Measurements from ENCODE around the gene EFNA2.
"Not testable (repeated sequence)": the region's sequence is repeated elsewhere in the genome, so short reads cannot be mapped to it uniquely, and the experiment has no call there.

The EFNA2 gene

GRCh38 chr19:1322198-1322981 is 36.7 kb downstream of the EFNA2 start:
- DNase-seq: no peak

- no peak for DNase-seq
Measured at GRCh38 chr19:1324249-1324805, 38.7 kb downstream of the EFNA2 start.

GRCh38 chr19:1324806-1325567 is 39.3 kb downstream of the EFNA2 start:
- DNase-seq: peak; percentile 57

DNA sequence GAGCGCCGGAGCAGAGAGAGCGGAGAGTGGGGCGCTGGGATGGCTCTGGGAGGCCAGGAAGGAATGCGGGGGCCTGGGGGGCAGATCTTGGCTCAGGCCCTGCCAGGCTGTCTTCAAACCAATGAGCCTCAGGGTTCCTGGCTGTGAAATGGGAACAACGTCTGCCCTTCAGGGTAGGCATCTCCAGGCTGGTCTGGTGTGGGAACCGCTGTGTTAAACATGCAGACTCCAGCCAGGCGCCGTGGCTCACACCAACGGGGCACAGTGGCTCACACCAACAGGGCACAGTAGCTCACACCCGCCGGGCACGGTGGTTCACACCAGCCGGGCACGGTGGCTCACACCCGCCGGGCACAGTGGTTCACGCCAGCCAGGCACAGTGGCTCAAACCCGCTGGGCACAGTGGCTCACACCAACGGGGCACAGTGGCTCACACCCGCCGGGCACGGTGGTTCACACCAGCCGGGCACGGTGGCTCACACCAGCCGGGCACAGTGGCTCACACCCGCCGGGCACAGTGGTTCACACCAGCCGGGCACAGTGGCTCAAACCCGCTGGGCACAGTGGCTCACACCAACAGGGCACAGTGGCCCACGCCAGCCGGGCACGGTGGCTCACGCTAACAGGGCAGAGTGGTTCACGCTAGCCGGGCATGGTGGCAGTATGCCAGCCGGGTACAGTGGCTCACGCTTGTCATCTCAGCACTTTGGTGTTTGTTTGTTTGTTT is 40.1 kb downstream of the EFNA2 start:
- DNase-seq: no peak

- DNase-seq: no peak
Measured at GRCh38 chr19:1327125-1327524, 41.5 kb downstream of the EFNA2 start.

GRCh38 chr19:1332208-1332607 is 46.5 kb downstream of the EFNA2 start:
- not testable (repeated sequence) for DNase-seq

DNA sequence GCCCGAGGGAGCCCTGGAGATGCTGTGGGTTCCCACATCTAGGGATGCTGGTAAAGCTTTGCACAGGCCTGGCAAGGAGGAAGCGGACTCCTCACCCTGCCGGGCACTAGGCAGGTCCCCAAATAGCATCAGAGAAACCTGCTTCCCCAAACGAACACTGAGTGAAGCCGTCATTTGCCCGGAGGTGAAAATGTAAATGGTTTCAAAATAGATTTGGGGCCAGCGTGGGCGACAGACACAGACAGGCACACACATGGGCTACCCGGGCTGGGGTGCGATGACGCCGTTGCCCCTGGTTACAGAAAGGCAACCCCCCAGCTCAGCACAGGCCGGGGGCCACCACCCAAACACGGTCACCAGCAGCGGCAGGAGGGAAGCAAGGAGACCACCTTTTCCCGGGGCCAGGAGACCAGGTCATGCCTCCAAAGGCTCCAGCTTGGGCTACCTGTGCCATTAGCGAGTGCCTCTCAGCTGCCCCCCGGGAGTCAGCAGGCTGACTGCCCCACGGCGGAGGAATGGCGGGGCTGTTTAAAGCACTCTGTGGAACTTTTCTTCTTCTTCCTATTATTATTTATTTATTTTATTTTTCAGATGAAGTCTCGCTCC is 50.5 kb downstream of the EFNA2 start:
- no peak for DNase-seq

- no peak for DNase-seq
Measured at GRCh38 chr19:1340681-1341469, 55.2 kb downstream of the EFNA2 start.

DNA sequence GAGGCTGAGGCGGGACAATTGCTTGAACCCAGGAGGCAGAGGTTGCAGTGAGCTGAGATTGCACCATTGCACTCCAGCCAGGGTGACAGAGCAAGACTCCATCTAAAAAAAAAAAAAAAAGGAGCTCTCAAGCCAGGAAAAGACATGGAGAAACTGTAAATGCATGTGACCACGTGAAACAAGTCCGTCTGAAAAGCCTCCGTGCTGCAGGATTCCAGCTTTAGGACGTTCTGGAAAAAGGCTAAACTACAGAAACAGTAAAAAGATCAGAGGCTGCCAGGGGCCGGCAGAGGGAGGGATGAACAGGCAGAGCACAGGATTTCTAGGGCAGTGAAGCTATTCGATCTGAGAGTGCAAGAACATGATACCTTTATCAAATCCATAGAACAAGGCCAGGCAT is 57.4 kb downstream of the EFNA2 start:
- DNase-seq: no peak

DNA sequence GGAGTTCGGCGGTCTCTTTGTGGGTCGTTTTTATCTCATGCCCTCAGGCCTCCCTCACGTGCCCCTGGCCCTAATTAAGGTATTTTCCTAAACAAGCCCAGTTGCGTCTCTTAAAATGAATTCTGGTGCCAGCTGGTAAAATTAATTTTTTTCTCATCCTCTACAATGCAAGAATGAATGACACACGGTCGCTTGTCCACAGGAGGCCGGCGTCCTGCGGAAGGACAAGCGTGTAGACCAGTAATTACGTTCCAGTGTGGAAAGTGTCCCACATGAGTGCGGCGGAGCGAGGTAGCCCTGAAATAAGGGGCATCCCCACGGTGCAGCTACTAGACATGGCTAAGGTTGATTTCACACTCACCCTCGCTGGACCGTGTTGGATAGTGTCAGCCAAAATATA is 63.5 kb downstream of the EFNA2 start:
- no peak for DNase-seq

GRCh38 chr19:1350867-1351266 is 65.2 kb downstream of the EFNA2 start:
- no peak for DNase-seq

Measured in NCI-H226 (cell line).